HG02973 (cell line): ENCODE measurements around the gene GALR2.
"Not testable (repeated sequence)": the region's sequence is repeated elsewhere in the genome, so short reads cannot be mapped to it uniquely, and the experiment has no call there.

Source experiments
- ATAC-seq: cut with Tn5 transposase; IDR thresholded peaks from one replicate; pipeline ENCODE4 v1.9.1; 2021; ENCODE audit warnings: moderate library complexity; ENCODE audit not compliant: unreplicated experiment

Gene GALR2

GRCh38 chr17:76074390-76075363, at the start of gene GALR2:
GALR2 (plus strand) TSS chr17:76074781; CDS start chr17:76074884, 103 bp downstream.
- no peak for ATAC-seq

GRCh38 chr17:76025294-76025693, 49.3 kb upstream of the GALR2 start:
- no peak for ATAC-seq

GRCh38 chr17:76026714-76027158, 47.8 kb upstream of the GALR2 start:
- no peak for ATAC-seq

GRCh38 chr17:76027159-76027839, 47.3 kb upstream of the GALR2 start, which contains the start of gene EVPL:
EVPL (minus strand) TSS chr17:76027306; CDS start chr17:76027198, 108 bp downstream.
- ATAC-seq = no peak

- no peak for ATAC-seq
Measured at GRCh38 chr17:76032073-76032779, 42.4 kb upstream of the GALR2 start.

GRCh38 chr17:76032780-76033108, 41.8 kb upstream of the GALR2 start:
- no peak for ATAC-seq

GRCh38 chr17:76033139-76033538, 41.4 kb upstream of the GALR2 start:
- ATAC-seq = no peak

- ATAC-seq = no peak
Measured at GRCh38 chr17:76034428-76035350, 39.9 kb upstream of the GALR2 start.

- ATAC-seq = no peak
Measured at GRCh38 chr17:76036497-76037261, 37.9 kb upstream of the GALR2 start.

- ATAC-seq = no peak
Measured at GRCh38 chr17:76038050-76038449, 36.5 kb upstream of the GALR2 start.

- no peak for ATAC-seq
Measured at GRCh38 chr17:76039121-76039520, 35.5 kb upstream of the GALR2 start.

GRCh38 chr17:76040376-76040775, 34.2 kb upstream of the GALR2 start:
- no peak for ATAC-seq

- not testable (repeated sequence) for ATAC-seq
Measured at GRCh38 chr17:76042868-76043267, 31.7 kb upstream of the GALR2 start.

GRCh38 chr17:76044475-76045007, 30.0 kb upstream of the GALR2 start:
- ATAC-seq = not testable (repeated sequence)

- no peak for ATAC-seq
Measured at GRCh38 chr17:76046064-76046463, 28.5 kb upstream of the GALR2 start.

GRCh38 chr17:76048025-76048605, 26.5 kb upstream of the GALR2 start:
- ATAC-seq = no peak

GRCh38 chr17:76048711-76049110, 25.9 kb upstream of the GALR2 start:
- ATAC-seq = no peak

- no peak for ATAC-seq
Measured at GRCh38 chr17:76049239-76049638, 25.3 kb upstream of the GALR2 start.
